Esophagus squamous epithelium (tissue), 5 donors: Measurements from ENCODE around the gene CUBN. TPM values are rescaled to one million over a fixed set of nuclear protein-coding genes. Genes with fewer than 3 reads are reported as not detected.

ENCODE experiments used
- DNase-seq: peaks from one replicate; lab custom pipeline; 2025; lab: John Stamatoyannopoulos, UW
- H3K27ac ChIP-seq, 4 donors: fragments of 200-600 bp; sonication (generic); one replicate each; pipeline ENCODE4 v1.5.1; 2016 to 2019; ENCODE audit warnings: mild to moderate bottlenecking in 1 of 4
- H3K27me3 ChIP-seq, 4 donors: fragments of 200-600 bp; sonication (generic); 1 replicate in 3 of 4; 2 replicates in 1 of 4; pipeline versions ENCODE4 v1.5.1 to v1.6.0; 2017 to 2021; ENCODE audit warnings: antibody characterized with exemption in 1 of 4
- H3K36me3 ChIP-seq, 3 donors: fragments of 200-600 bp; sonication (generic); one replicate each; pipeline ENCODE4 v1.5.1; 2016 to 2019
- H3K4me1 ChIP-seq, 3 donors: fragments of 200-600 bp; sonication (generic); one replicate each; pipeline ENCODE4 v1.5.1; 2017 to 2019
- H3K4me3 ChIP-seq, 4 donors: fragments of 200-600 bp; sonication (generic); 1 replicate in 3 of 4; 2 replicates in 1 of 4; pipeline ENCODE4 v1.5.1; 2016 to 2019; ENCODE audit warnings: mild to moderate bottlenecking in 2 of 4, moderate library complexity in 1 of 4
- H3K9me3 ChIP-seq, 3 donors: fragments of 200-600 bp; sonication (generic); one replicate each; pipeline ENCODE4 v1.5.1; 2016 to 2019
- CTCF ChIP-seq, 6 experiments: fragments of 450-650 bp in 4 of 6; fragments of 200-600 bp in 2 of 6; sonication (generic) in 2 of 6; IDR thresholded peaks; one replicate each; pipeline ENCODE4 v1.5.1; 2016 to 2019; ENCODE audit warnings: antibody characterized with exemption in 6 of 6, mild to moderate bottlenecking in 4 of 6, moderate library complexity in 4 of 6
- POLR2A ChIP-seq, 4 donors: fragments of 450-650 bp; IDR thresholded peaks; one replicate each; pipeline ENCODE4 v1.6.1; 2017; ENCODE audit warnings: antibody characterized with exemption in 4 of 4, mild to moderate bottlenecking in 4 of 4, moderate library complexity in 3 of 4
- WGBS, 2 donors: methylation state at CpG; one replicate each; pipeline ENCODE4 v1.1.5; 2018; 5-methylcytosine and 5-hydroxymethylcytosine counted together
- intact Hi-C: fragments of 100-400 bp; cut with DNase I; formaldehyde crosslinking; loops from one replicate; pipeline ENCODE4 v1.15.0; 2022
- total RNA-seq, 4 donors: library from RNA; depleted of rRNA; stranded (reverse); fragments of >200 nt; gene quantifications; one replicate each; pipeline ENCODE4 v1.1.0, GENCODE V29; 2016
- donor health status: DM: yes; HTN: yes; CAD: no.

CUBN gene
- total RNA-seq, 4 donors from 2014 or later: 0.15 to 0.83 (median 0.51) TPM

- TF ChIP-seq POLR2A (IDR thresholded peaks at IDR 0.05) (no peak), CTCF (IDR thresholded peaks at IDR 0.05) (no peak)
- Histone ChIP-seq H3K27ac (peak overlapping the region in 3 of 4 donors; percentile 58 to 75 (median 62)), H3K4me1 (peaks cover 0 to 49% (median 15%) of the 10 kb centered on the region in 3 donors), H3K4me3 (no peak overlapping the region), H3K27me3 (no peaks in the 10 kb centered on the region), H3K9me3 (no peaks in the 10 kb centered on the region), H3K36me3 (no peaks in the 10 kb centered on the region)
- no peak for DNase-seq
- WGBS, 2 donors: 66 to 79% methylated on average over 2 of the region's 2 CpGs
- intact Hi-C loops: no loop called here
Measured at GRCh38 chr10:17010363-17011145, 119.1 kb downstream of the CUBN start.

GRCh38 chr10:17009212-17009700 is 120.4 kb downstream of the CUBN start:
- DNase-seq: no peak
- 40 to 50% methylated on average over 2 to 3 of the region's 3 CpGs for WGBS, 2 donors
- intact Hi-C loops: no loop called here
- Histone ChIP-seq H3K9me3 (no peaks in the 10 kb centered on the region), H3K4me3 (no peak overlapping the region), H3K27ac (peak overlapping the region; percentile 8 to 75 (median 60)), H3K36me3 (no peaks in the 10 kb centered on the region), H3K4me1 (peaks cover 0 to 49% (median 15%) of the 10 kb centered on the region in 3 donors), H3K27me3 (no peaks in the 10 kb centered on the region)
- no peak for TF ChIP-seq POLR2A (IDR thresholded peaks at IDR 0.05)
- TF ChIP-seq CTCF (IDR thresholded peaks at IDR 0.05): no peak

GRCh38 chr10:17007418-17007770 is 122.2 kb downstream of the CUBN start:
- intact Hi-C loops: no loop called here
- no peaks in the 10 kb centered on the region for H3K9me3 ChIP-seq
- peak overlapping the region; percentile 26 to 75 (median 45) for H3K27ac ChIP-seq
- TF ChIP-seq CTCF (IDR thresholded peaks at IDR 0.05) (no peak), POLR2A (IDR thresholded peaks at IDR 0.05) (no peak)
- WGBS, 2 donors: 55 to 62% methylated on average over 8 of the region's 8 CpGs
- DNase-seq: no peak
- no peak overlapping the region for H3K4me3 ChIP-seq
- H3K36me3 ChIP-seq: no peaks in the 10 kb centered on the region
- H3K4me1 ChIP-seq: peaks cover 0 to 58% (median 18%) of the 10 kb centered on the region in 3 donors
- no peaks in the 10 kb centered on the region for H3K27me3 ChIP-seq

- intact Hi-C loops: no loop called here
- no peak for TF ChIP-seq POLR2A (IDR thresholded peaks at IDR 0.05)
- no peak for TF ChIP-seq CTCF (IDR thresholded peaks at IDR 0.05)
- Histone ChIP-seq H3K9me3 (no peaks in the 10 kb centered on the region), H3K27ac (peak overlapping the region; percentile 26 to 75 (median 45)), H3K27me3 (no peaks in the 10 kb centered on the region), H3K4me3 (no peak overlapping the region), H3K4me1 (peaks cover 0 to 64% (median 24%) of the 10 kb centered on the region in 3 donors), H3K36me3 (no peaks in the 10 kb centered on the region)
- no peak for DNase-seq
- WGBS, 2 donors: 47 to 69% methylated on average over 6 to 11 of the region's 12 CpGs
Measured at GRCh38 chr10:17006631-17007417, 122.8 kb downstream of the CUBN start.
